OCI-LY3 (cell line): ENCODE data around the gene HIVEP3.

ENCODE experiments used
- H2AFZ ChIP-seq: fragments of 200-600, 300-600 bp; shearing (Covaris generic); 2 replicates; pipeline ENCODE4 v1.6.0; 2014; ENCODE audit warnings: antibody characterized with exemption, low read depth, low read length
- H3K27ac ChIP-seq: fragments of 200-600, 300-600 bp; sonication (generic); 2 replicates; pipeline ENCODE4 v1.5.1; 2014; ENCODE audit warnings: mild to moderate bottlenecking, low read length, moderate library complexity, mixed read lengths
- H3K27me3 ChIP-seq: fragments of 200-600, 300-600 bp; sonication (generic); 2 replicates; pipeline ENCODE4 v1.6.1; 2014; ENCODE audit warnings: low read depth, low read length, mixed read lengths
- H3K36me3 ChIP-seq: fragments of 200-600, 300-600 bp; sonication (generic); replicated peaks from 2 replicates; pipeline ENCODE3; 2014; ENCODE audit warnings: low read depth, low read length, mixed read lengths
- H3K4me1 ChIP-seq: fragments of 300-600, 200-600 bp; sonication (generic); 2 replicates; pipeline ENCODE4 v1.6.1; 2014; ENCODE audit warnings: low read length, mixed read lengths
- H3K4me2 ChIP-seq: fragments of 200-600, 300-600 bp; sonication (generic); 2 replicates; pipeline ENCODE4 v1.6.1; 2014; ENCODE audit warnings: low read length, mixed read lengths
- H3K4me3 ChIP-seq: fragments of 300-600, 200-600 bp; sonication (generic); 2 replicates; pipeline ENCODE4 v1.5.1; 2014; ENCODE audit warnings: antibody characterized with exemption, mild to moderate bottlenecking, low read length, moderate library complexity
- H3K79me2 ChIP-seq: fragments of 300-600, 200-600 bp; shearing (Covaris generic); 2 replicates; pipeline ENCODE4 v1.6.1; 2014; ENCODE audit warnings: mild to moderate bottlenecking, low read length, mixed read lengths
- H3K9ac ChIP-seq: fragments of 300-600, 200-600 bp; shearing (Covaris generic); 2 replicates; pipeline ENCODE4 v1.6.0; 2014; ENCODE audit warnings: mild to moderate bottlenecking, low read length, moderate library complexity
- H3K9me3 ChIP-seq: fragments of 200-600, 300-600 bp; shearing (Covaris generic); 2 replicates; pipeline ENCODE4 v1.6.1; 2014; ENCODE audit warnings: low read length, mixed read lengths; ENCODE audit not compliant: insufficient read depth
- H4K20me1 ChIP-seq: fragments of 200-600, 300-600 bp; sonication (generic); 2 replicates; pipeline ENCODE4 v1.6.1; 2016; ENCODE audit warnings: low read length, mixed read lengths; ENCODE audit not compliant: insufficient read depth
- EZH2phosphoT487 ChIP-seq: fragments of 200-600 bp; shearing (Covaris generic); IDR thresholded peaks from 2 replicates; pipeline ENCODE4 v1.6.1; 2018; ENCODE audit warnings: antibody characterized with exemption, mixed run types, low read depth
- TF ChIP-seq, protein P1 (sequence below): fragments of 200-600, 300-600 bp; sonication (generic); IDR thresholded peaks from 2 replicates; pipeline ENCODE4 v1.5.1; 2014; ENCODE audit warnings: antibody characterized with exemption, low read length, low read depth

HIVEP3 gene

DNA sequence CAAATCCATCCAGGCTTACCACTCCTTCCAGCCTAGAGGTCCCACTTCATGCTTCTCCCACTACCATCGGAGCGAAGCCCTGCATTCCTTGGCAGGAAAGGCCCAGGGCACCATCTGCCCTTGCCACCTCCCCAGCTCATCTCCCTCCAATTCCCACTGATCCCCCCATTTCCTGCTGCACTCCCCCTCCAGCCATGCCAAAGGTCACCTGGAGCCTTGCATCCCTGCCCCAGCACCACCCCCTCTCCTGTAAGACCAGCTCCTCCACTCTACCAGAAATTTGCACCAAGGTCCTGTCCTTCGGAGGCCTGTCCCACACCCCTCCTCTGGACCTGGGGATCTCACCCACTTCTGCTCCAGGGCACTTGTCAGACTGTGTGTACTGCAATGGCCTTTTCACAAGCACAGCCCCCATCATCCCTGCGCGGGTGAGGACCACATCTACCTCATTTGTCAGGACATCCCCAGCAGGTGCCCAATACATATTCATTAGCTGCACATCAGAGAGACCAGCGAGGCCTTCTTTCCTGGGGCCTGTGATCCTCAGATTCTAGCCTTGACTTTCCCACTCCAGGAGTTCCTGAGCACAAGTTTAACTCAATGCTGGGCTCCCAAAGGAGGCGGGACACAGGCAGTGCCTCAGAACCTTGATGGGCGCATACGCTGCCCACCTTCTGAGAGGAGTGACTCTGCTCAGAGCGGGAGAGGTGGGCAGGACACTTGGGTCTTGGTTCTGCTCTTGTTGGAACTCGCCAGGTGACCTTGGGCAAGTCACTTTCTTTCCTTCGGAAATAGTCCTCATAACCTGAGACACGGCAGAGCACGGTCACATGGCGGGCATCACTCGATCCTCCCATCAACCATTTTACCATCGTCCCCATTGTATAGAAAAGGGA is 384.3 kb downstream of the HIVEP3 start:
- H3K27me3 ChIP-seq, result no peaks in the 10 kb centered on the region
- H3K4me3 ChIP-seq, result no peak overlapping the region
- no peaks in the 10 kb centered on the region for H3K4me1 ChIP-seq
- no peak for TF ChIP-seq EZH2phosphoT487
- TF ChIP-seq, protein P1, sequence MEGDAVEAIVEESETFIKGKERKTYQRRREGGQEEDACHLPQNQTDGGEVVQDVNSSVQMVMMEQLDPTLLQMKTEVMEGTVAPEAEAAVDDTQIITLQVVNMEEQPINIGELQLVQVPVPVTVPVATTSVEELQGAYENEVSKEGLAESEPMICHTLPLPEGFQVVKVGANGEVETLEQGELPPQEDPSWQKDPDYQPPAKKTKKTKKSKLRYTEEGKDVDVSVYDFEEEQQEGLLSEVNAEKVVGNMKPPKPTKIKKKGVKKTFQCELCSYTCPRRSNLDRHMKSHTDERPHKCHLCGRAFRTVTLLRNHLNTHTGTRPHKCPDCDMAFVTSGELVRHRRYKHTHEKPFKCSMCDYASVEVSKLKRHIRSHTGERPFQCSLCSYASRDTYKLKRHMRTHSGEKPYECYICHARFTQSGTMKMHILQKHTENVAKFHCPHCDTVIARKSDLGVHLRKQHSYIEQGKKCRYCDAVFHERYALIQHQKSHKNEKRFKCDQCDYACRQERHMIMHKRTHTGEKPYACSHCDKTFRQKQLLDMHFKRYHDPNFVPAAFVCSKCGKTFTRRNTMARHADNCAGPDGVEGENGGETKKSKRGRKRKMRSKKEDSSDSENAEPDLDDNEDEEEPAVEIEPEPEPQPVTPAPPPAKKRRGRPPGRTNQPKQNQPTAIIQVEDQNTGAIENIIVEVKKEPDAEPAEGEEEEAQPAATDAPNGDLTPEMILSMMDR, result no peak
- H3K4me2 ChIP-seq, result no peak overlapping the region
- H3K9ac ChIP-seq, result no peak overlapping the region
- no peak overlapping the region for H2AFZ ChIP-seq
- peaks cover 54% of the 10 kb centered on the region for H3K79me2 ChIP-seq
- H3K9me3 ChIP-seq, result no peaks in the 10 kb centered on the region
- peaks cover 48% of the 10 kb centered on the region for H4K20me1 ChIP-seq
- peaks cover 40% of the 10 kb centered on the region for H3K36me3 ChIP-seq
- no peak overlapping the region for H3K27ac ChIP-seq

GRCh38 chr1:41533731-41534080 is 385.0 kb downstream of the HIVEP3 start:
- TF ChIP-seq EZH2phosphoT487, result no peak
- TF ChIP-seq, protein P1, result no peak
- Histone ChIP-seq H3K9me3 (no peaks in the 10 kb centered on the region), H2AFZ (no peak overlapping the region), H3K9ac (no peak overlapping the region), H4K20me1 (peaks cover 48% of the 10 kb centered on the region), H3K79me2 (peaks cover 59% of the 10 kb centered on the region), H3K36me3 (peaks cover 38% of the 10 kb centered on the region), H3K4me1 (no peaks in the 10 kb centered on the region), H3K4me3 (no peak overlapping the region), H3K27me3 (no peaks in the 10 kb centered on the region), H3K27ac (no peak overlapping the region), H3K4me2 (no peak overlapping the region)

DNA sequence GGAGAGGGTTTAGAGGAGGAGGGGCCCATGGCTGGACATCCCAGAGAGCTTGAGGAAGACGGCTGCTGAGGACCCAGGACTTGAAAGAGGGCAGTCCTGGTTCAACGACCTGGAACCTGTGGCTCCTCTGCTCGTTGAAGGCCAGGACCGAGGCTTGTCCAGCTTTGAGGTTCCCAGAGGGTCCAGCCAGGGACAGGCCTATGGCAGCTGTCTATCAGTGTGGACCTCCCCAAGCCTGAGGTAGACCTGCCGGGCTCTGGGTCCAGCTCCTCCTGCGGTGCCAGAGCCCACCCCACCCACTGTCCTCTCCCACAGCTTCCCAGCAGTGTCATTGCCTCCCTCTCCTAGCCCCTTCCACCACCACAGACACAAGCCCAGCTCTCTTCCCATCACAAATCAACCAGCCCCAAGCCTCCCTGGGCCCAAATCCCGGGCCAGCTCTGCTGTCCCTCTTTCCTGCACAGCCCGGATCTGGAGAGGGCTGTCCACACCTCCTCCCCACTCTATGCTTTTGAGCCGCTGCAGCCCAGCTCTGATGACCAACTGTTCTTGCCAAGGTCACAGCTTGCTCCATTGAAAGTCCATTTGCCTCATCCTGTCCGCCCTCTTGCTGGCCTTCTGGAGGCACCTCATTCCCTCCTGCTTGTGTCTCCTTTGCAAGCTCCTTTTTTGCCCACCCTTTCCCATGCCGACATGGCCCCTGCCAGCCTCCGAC is 385.5 kb downstream of the HIVEP3 start:
- peaks cover 57% of the 10 kb centered on the region for H3K79me2 ChIP-seq
- H3K9ac ChIP-seq, result no peak overlapping the region
- no peaks in the 10 kb centered on the region for H3K9me3 ChIP-seq
- H3K27ac ChIP-seq, result no peak overlapping the region
- H3K4me3 ChIP-seq, result no peak overlapping the region
- H3K36me3 ChIP-seq, result peaks cover 35% of the 10 kb centered on the region
- H2AFZ ChIP-seq, result no peak overlapping the region
- no peak overlapping the region for H3K4me2 ChIP-seq
- no peak for TF ChIP-seq EZH2phosphoT487
- TF ChIP-seq, protein P1, result no peak
- no peaks in the 10 kb centered on the region for H3K4me1 ChIP-seq
- peaks cover 47% of the 10 kb centered on the region for H4K20me1 ChIP-seq
- H3K27me3 ChIP-seq, result no peaks in the 10 kb centered on the region
